CD4-positive, alpha-beta T cell treated with Interleukin-12 subunit alpha and Interleukin-12 subunit beta, for 1 hour (primary cell): Measurements from ENCODE around the gene FMC1.

ENCODE experiments used
- DNase-seq: peaks from one replicate; pipeline ENCODE4 v3.0.0-alpha.2; 2020

The FMC1 gene

DNA sequence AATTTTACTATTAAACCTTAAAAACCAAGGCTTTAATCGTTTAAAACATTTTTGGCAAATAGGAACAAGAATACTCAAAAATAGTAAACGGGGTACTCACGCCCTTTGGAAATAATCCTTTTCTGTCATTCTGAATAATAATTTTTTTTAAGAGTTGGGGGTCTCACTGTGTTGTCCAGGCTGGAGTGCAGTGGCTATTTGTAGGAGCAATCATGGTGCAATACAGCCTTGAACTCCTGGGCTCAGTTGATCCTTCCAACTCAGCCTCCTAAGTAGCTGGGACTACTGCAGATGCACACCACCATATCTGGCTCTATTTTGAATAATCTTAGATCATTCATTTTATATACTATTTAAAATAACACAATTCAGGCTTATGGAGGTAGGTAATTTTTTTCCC is 43.5 kb downstream of the FMC1 start:
- no peak for DNase-seq

GRCh38 chr7:139387594-139387993 is 46.5 kb downstream of the FMC1 start:
- no peak for DNase-seq

DNA sequence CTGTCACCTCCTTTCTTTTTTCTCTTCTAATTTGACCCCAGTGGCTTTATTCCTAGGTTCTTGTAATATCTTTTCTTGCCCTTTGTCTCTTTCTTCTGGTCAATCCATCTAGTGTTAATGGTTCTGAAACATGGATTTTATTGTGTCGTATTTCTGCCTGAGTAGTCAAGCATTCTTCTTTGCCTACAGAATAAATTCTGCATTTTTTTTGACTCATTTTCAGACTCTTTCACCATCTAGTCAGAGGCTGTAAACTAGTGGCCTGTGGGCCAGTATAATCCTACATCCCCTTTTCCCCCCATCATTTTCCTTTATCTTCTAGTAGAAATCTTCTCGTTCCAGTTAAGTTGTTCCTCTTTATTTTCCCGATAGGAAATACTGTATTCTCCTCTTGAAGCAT is 48.0 kb downstream of the FMC1 start:
- DNase-seq = no peak

- no peak for DNase-seq
Measured at GRCh38 chr7:139389774-139390173, 48.6 kb downstream of the FMC1 start.

GRCh38 chr7:139393621-139394211 is 52.6 kb downstream of the FMC1 start:
- no peak for DNase-seq

DNA sequence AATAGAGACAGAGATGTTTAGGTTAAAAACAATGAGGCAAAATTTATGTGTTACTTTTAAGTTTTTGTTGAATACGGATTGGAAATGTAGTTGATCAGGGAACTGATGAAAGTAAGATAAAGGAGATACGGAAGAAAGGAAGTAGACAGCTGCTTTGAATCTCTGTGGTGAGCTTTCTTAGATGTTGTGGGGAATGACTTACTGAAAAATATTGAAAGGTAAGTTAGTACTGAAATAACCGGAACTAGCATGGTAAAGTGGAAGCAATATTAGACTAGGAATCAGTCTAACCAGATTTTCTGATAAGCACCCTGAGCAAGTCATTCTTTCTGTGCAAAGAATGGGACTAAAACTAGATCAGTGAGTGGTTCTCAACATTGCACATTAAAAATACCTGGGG is 53.4 kb downstream of the FMC1 start:
- DNase-seq = peak; percentile 18
